Measurements from ENCODE around the gene SHROOM1.

GRCh38 chr5:132868754-132869153 is 38.3 kb upstream of the SHROOM1 start:
- no peak for TF ChIP-seq POLR2A (IDR thresholded peaks at IDR 0.05; ENCODE audit: control extremely low read depth in 1 of 2, low read depth in 2 of 2, low read length in 2 of 2)
- no peak for TF ChIP-seq CREB1 (IDR thresholded peaks at IDR 0.05)
- TF ChIP-seq NRF1 (IDR thresholded peaks at IDR 0.05; ENCODE audit: low read depth, low read length), result no peak
- no peak for TF ChIP-seq RFX5 (IDR thresholded peaks at IDR 0.05; ENCODE audit: borderline replicate concordance, low read depth, low read length)
- TF ChIP-seq CTCF (IDR thresholded peaks at IDR 0.05; ENCODE audit: control extremely low read depth in 1 of 3, insufficient read depth in 1 of 3, low read depth in 1 of 3, low read length in 3 of 3), result no peak
- no peak for TF ChIP-seq POU5F1 (IDR thresholded peaks at IDR 0.05; ENCODE audit: low read depth, low read length)
- peak; percentile 54; the same call in 1 of the 2 replicates for TF ChIP-seq POLR2AphosphoS5 (IDR thresholded peaks at IDR 0.05; ENCODE audit: low read depth, low read length)
- no peak for TF ChIP-seq GABPA (IDR thresholded peaks at IDR 0.05; ENCODE audit: borderline replicate concordance, insufficient read depth, low read length)
- no peak for TF ChIP-seq SIN3A (conservative IDR thresholded peaks at IDR 0.05 in 1 of 2, IDR thresholded peaks at IDR 0.05 in 1 of 2; ENCODE audit: low read depth in 1 of 2, low read length in 2 of 2)
- no peak for TF ChIP-seq SRF (IDR thresholded peaks at IDR 0.05; ENCODE audit: low read depth, low read length)
- no peak for TF ChIP-seq RAD21 (IDR thresholded peaks at IDR 0.05 in 1 of 2, conservative IDR thresholded peaks at IDR 0.05 in 1 of 2; ENCODE audit: low read depth in 2 of 2, low read length in 2 of 2)

Measured in H1 (cell line).